Measurements from ENCODE around the gene BEST1.
"Not testable (repeated sequence)": the region's sequence is repeated elsewhere in the genome, so short reads cannot be mapped to it uniquely, and the experiment has no call there.

The BEST1 gene

GRCh38 chr11:61948505-61948904, 1.6 kb upstream of the BEST1 start:
- no peak for DNase-seq (ENCODE audit: low read depth in 2 of 2)

- DNase-seq (ENCODE audit: low read depth in 2 of 2): no peak
Observed at GRCh38 chr11:61949169-61950034, 749 bp upstream of the BEST1 start.

- no peak for DNase-seq (ENCODE audit: low read depth in 2 of 2)
Observed at GRCh38 chr11:61951484-61952135, 1.5 kb downstream of the BEST1 start.

GRCh38 chr11:61952882-61953281, 2.7 kb downstream of the BEST1 start:
- no peak for DNase-seq (ENCODE audit: low read depth in 2 of 2)

GRCh38 chr11:61953632-61954031, 3.5 kb downstream of the BEST1 start:
- DNase-seq (ENCODE audit: low read depth in 2 of 2): not testable (repeated sequence)

GRCh38 chr11:61954106-61954850, 4.1 kb downstream of the BEST1 start:
- no peak for DNase-seq (ENCODE audit: low read depth in 2 of 2)

GRCh38 chr11:61954851-61955421, 4.8 kb downstream of the BEST1 start:
- no peak for DNase-seq (ENCODE audit: low read depth in 2 of 2)

- DNase-seq (ENCODE audit: low read depth in 2 of 2): no peak
Observed at GRCh38 chr11:61955422-61956135, 5.4 kb downstream of the BEST1 start.

- DNase-seq (ENCODE audit: low read depth in 2 of 2): no peak
Observed at GRCh38 chr11:61956191-61957020, 6.3 kb downstream of the BEST1 start.

- DNase-seq (ENCODE audit: low read depth in 2 of 2): no peak
Observed at GRCh38 chr11:61957021-61957770, 7.0 kb downstream of the BEST1 start.

- DNase-seq (ENCODE audit: low read depth in 2 of 2): no peak
Observed at GRCh38 chr11:61958590-61958989, 8.4 kb downstream of the BEST1 start.

GRCh38 chr11:61959114-61959513, 9.0 kb downstream of the BEST1 start:
- no peak for DNase-seq (ENCODE audit: low read depth in 2 of 2)

- no peak for DNase-seq (ENCODE audit: low read depth in 2 of 2)
Observed at GRCh38 chr11:61959678-61960077, 9.5 kb downstream of the BEST1 start.

GRCh38 chr11:61960532-61960931, 10.4 kb downstream of the BEST1 start:
- no peak for DNase-seq (ENCODE audit: low read depth in 2 of 2)

- no peak for DNase-seq (ENCODE audit: low read depth in 2 of 2)
Observed at GRCh38 chr11:61961570-61962212, 11.5 kb downstream of the BEST1 start.

GRCh38 chr11:61962213-61963015, 12.3 kb downstream of the BEST1 start:
- DNase-seq (ENCODE audit: low read depth in 2 of 2): no peak

GRCh38 chr11:61963016-61963281, 12.8 kb downstream of the BEST1 start:
- DNase-seq (ENCODE audit: low read depth in 2 of 2): no peak

- no peak for DNase-seq (ENCODE audit: low read depth in 2 of 2)
Observed at GRCh38 chr11:61963282-61964057, 13.3 kb downstream of the BEST1 start.

Measured in activated CD8-positive, alpha-beta memory T cell treated with anti-CD3 and anti-CD28 coated beads for 4 hours (primary cell).